HEK293T (cell line): Measurements from ENCODE around the gene CAPN13.

ENCODE experiments used
- CTCF ChIA-PET: fragments of 350-600 bp; formaldehyde crosslinking; extraction: SDS; loops from one replicate; lab custom pipeline; 2021; ENCODE audit warnings: antibody characterized with exemption, inconsistent platforms; lab: Yijun Ruan, JAX
- POLR2A ChIA-PET: fragments of 350-600 bp; formaldehyde crosslinking; extraction: SDS; loops from one replicate; lab custom pipeline; 2020; ENCODE audit warnings: antibody characterized with exemption, inconsistent platforms; lab: Yijun Ruan, JAX
- DNase-seq: peaks from one replicate; pipeline ENCODE4 v3.0.0; 2012; ENCODE audit warnings: mixed read lengths; ENCODE audit errors: extremely low spot score
- ARNT ChIP-seq: fragments of 450-650 bp; IDR thresholded peaks from 2 replicates; pipeline ENCODE4 v1.6.1; 2017; ENCODE audit warnings: mild to moderate bottlenecking
- BHLHE40 ChIP-seq: fragments of 450-650 bp; IDR thresholded peaks from 2 replicates; pipeline ENCODE4 v1.6.1; 2016; ENCODE audit warnings: mild to moderate bottlenecking, moderate library complexity, borderline replicate concordance
- CTBP1 ChIP-seq: fragments of 450-650 bp; IDR thresholded peaks from 2 replicates; pipeline ENCODE4 v1.6.1; 2016; ENCODE audit warnings: borderline replicate concordance
- ELF4 ChIP-seq: fragments of 450-650 bp; IDR thresholded peaks from 2 replicates; pipeline ENCODE4 v1.6.1; 2017; ENCODE audit warnings: antibody characterized with exemption
- FOXA1 ChIP-seq: fragments of 450-650 bp; IDR thresholded peaks from 2 replicates; pipeline ENCODE4 v1.6.1; 2016; ENCODE audit warnings: mild to moderate bottlenecking
- FOXK2 ChIP-seq: fragments of 450-650 bp; IDR thresholded peaks from 2 replicates; pipeline ENCODE4 v1.6.1; 2016; ENCODE audit warnings: mild to moderate bottlenecking
- FOXM1 ChIP-seq: fragments of 450-650 bp; IDR thresholded peaks from 2 replicates; pipeline ENCODE4 v1.6.1; 2017; ENCODE audit warnings: mild to moderate bottlenecking, borderline replicate concordance
- HDGF ChIP-seq: fragments of 450-650 bp; IDR thresholded peaks from 2 replicates; pipeline ENCODE4 v1.6.1; 2017; ENCODE audit warnings: antibody characterized with exemption, borderline replicate concordance
- L3MBTL2 ChIP-seq: fragments of 450-650 bp; conservative IDR thresholded peaks from 2 replicates; pipeline ENCODE4 v1.6.1; 2016; ENCODE audit warnings: mild to moderate bottlenecking
- LEF1 ChIP-seq: fragments of 450-650 bp; IDR thresholded peaks from 2 replicates; pipeline ENCODE4 v1.6.1; 2017; ENCODE audit warnings: mild to moderate bottlenecking, borderline replicate concordance
- NFRKB ChIP-seq: fragments of 450-650 bp; IDR thresholded peaks from 2 replicates; pipeline ENCODE4 v1.6.1; 2016; ENCODE audit warnings: mild to moderate bottlenecking, moderate library complexity
- SP1 ChIP-seq: fragments of 450-650 bp; IDR thresholded peaks from 2 replicates; pipeline ENCODE4 v1.6.1; 2017
- SUZ12 ChIP-seq: fragments of 450-650 bp; IDR thresholded peaks from 2 replicates; pipeline ENCODE4 v1.6.1; 2016; ENCODE audit warnings: mild to moderate bottlenecking
- TARDBP ChIP-seq: fragments of 450-650 bp; IDR thresholded peaks from 2 replicates; pipeline ENCODE4 v1.6.1; 2016
- ZNF384 ChIP-seq: fragments of 450-650 bp; IDR thresholded peaks from 2 replicates; pipeline ENCODE4 v1.6.1; 2016
- TF ChIP-seq, protein P1 (sequence below): fragments of 450-650 bp; IDR thresholded peaks from 2 replicates; pipeline ENCODE4 v1.6.1; 2016

The CAPN13 gene

GRCh38 chr2:30681022-30681421, 126.2 kb downstream of the CAPN13 start:
- ChIA-PET CTCF (no interaction called here), POLR2A (no interaction called here)
- DNase-seq: no peak
- TF ChIP-seq BHLHE40 (no peak), ELF4 (no peak), LEF1 (no peak), SUZ12 (no peak), FOXM1 (no peak), ZNF384 (no peak), TARDBP (no peak), SP1 (no peak), ARNT (no peak), NFRKB (no peak), HDGF (no peak), FOXK2 (no peak), CTBP1 (no peak), L3MBTL2 (no peak)
- TF ChIP-seq, protein P1, sequence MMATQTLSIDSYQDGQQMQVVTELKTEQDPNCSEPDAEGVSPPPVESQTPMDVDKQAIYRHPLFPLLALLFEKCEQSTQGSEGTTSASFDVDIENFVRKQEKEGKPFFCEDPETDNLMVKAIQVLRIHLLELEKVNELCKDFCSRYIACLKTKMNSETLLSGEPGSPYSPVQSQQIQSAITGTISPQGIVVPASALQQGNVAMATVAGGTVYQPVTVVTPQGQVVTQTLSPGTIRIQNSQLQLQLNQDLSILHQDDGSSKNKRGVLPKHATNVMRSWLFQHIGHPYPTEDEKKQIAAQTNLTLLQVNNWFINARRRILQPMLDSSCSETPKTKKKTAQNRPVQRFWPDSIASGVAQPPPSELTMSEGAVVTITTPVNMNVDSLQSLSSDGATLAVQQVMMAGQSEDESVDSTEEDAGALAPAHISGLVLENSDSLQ: no peak

DNA sequence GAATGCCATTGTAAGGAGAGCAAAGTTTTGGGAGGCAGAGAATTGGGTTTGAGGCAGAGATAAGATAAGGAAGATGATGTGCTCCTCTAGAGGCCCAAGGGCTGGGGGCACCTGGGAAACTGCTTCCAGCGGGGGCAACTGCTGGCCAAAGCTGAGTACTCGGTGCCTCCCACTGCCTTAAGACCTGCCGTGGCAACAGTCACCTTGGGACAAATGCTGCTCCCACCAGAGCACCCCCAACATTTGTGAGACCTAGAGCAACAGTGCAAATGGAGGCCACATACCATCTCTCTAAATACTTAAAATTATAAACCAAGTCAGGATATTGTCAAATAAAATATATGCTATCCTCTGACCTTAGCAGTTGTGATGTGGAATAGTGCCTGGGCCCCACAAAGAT, 127.1 kb downstream of the CAPN13 start:
- ChIA-PET POLR2A (no interaction called here), CTCF (no interaction called here)
- no peak for TF ChIP-seq FOXK2
- DNase-seq: no peak

DNA sequence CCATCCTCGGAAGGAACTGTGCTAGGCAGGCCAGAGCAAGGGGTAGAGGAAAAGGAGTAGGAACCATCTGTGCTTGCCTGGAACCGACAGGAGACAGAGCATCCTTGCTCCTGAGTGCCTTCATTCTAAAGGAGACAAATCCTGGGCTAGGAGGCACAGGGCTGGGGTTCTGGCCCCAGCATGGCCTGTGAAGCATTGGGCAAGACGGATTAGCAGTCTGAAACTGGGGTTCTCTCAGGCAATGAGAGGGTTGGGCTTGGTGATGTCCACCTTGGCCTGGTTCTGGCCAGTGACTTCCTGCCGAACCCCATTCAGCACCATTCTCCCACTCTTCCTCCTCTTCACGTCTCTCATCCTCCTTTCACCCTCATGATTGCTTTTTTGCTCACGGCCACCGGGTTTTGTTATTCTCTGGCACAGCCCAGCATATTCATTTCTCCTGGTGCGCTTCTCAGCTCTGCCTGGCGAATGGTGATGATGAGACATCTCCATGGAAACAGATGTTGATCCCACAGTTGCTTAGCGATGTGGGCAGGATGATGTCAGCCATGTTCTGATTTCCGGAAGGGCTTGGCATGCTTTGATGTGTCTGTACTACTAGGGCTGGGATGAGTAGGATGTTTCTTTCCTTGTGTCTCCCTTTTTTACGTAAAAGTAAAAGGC, 127.7 kb downstream of the CAPN13 start:
- TF ChIP-seq FOXM1: no peak
- TF ChIP-seq NFRKB: no peak
- TF ChIP-seq, protein P1: no peak
- TF ChIP-seq LEF1: no peak
- ChIA-PET POLR2A (no interaction called here), CTCF (no interaction called here)
- DNase-seq: peak; percentile 2

GRCh38 chr2:30678410-30679137, 128.7 kb downstream of the CAPN13 start:
- POLR2A ChIA-PET: no interaction called here

GRCh38 chr2:30677861-30678385, 129.3 kb downstream of the CAPN13 start:
- no peak for DNase-seq
- CTCF ChIA-PET: no interaction called here
- POLR2A ChIA-PET: no interaction called here
- TF ChIP-seq TARDBP (no peak), ELF4 (no peak), FOXA1 (no peak), BHLHE40 (no peak), L3MBTL2 (no peak), ARNT (no peak), NFRKB (no peak), HDGF (no peak), SUZ12 (no peak), FOXM1 (no peak), SP1 (no peak), CTBP1 (no peak), LEF1 (no peak), ZNF384 (no peak), FOXK2 (no peak)
- TF ChIP-seq, protein P1: no peak

More at GRCh38 chr2:30678410-30679137, 128.7 kb downstream of the CAPN13 start:
- CTCF ChIA-PET: no interaction called here
- DNase-seq: no peak
- TF ChIP-seq ELF4 (no peak), LEF1 (no peak), CTBP1 (no peak), SUZ12 (no peak), FOXM1 (no peak), SP1 (no peak)
- TF ChIP-seq, protein P1: no peak

- ChIA-PET CTCF (no interaction called here), POLR2A (no interaction called here)
- DNase-seq: no peak
- TF ChIP-seq FOXK2 (no peak), ZNF384 (no peak), FOXA1 (no peak), BHLHE40 (no peak), ELF4 (no peak), HDGF (no peak), FOXM1 (no peak), L3MBTL2 (no peak)
Observed at GRCh38 chr2:30677231-30677630, 130.0 kb downstream of the CAPN13 start.
